ENCODE measurements around the gene IFNAR1.
"Not testable (repeated sequence)": the region's sequence is repeated elsewhere in the genome, so short reads cannot be mapped to it uniquely, and the experiment has no call there.

Gene IFNAR1

DNA sequence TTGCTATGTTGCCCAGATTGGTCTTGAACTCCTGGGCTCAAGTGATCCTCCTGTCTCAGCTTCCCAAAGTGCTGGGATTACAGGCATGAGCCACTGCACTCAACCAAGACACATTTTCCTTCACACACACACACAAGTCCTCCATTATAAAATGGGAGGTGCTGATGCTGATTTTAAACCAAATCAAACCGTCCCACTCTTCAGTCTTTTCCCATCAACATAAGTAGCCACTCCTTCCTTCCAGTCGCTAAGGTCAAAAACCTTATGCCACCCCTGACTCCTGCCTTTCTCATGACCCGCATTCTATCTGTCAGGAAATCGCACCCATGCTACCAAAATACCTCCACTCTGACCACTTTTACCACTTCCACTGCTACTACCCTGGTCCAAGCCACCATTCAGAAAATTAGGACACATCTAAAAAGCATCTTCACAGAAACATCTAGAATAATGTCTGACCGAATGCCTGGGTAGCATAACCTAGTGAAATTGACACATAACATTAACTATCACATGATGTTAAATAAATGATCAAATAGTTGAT lies 50.4 kb downstream of the IFNAR1 start:
- Histone ChIP-seq H3K4me1 (ENCODE audit: control insufficient read depth, insufficient read depth, low read length, unreplicated experiment) (peaks cover 24% of the 10 kb centered on the region), H3K27ac (ENCODE audit: low read depth, low read length) (no peak overlapping the region), H2AFZ (ENCODE audit: low read length, unreplicated experiment) (no peak overlapping the region), H3K4me3 (ENCODE audit: low read depth, low read length) (no peak overlapping the region), H3K79me2 (ENCODE audit: control insufficient read depth, insufficient read depth, low read length, unreplicated experiment) (no peaks in the 10 kb centered on the region), H3K36me3 (ENCODE audit: insufficient read depth, low read length) (no peaks in the 10 kb centered on the region), H3K27me3 (ENCODE audit: insufficient read depth, low read length) (no peaks in the 10 kb centered on the region)

DNA sequence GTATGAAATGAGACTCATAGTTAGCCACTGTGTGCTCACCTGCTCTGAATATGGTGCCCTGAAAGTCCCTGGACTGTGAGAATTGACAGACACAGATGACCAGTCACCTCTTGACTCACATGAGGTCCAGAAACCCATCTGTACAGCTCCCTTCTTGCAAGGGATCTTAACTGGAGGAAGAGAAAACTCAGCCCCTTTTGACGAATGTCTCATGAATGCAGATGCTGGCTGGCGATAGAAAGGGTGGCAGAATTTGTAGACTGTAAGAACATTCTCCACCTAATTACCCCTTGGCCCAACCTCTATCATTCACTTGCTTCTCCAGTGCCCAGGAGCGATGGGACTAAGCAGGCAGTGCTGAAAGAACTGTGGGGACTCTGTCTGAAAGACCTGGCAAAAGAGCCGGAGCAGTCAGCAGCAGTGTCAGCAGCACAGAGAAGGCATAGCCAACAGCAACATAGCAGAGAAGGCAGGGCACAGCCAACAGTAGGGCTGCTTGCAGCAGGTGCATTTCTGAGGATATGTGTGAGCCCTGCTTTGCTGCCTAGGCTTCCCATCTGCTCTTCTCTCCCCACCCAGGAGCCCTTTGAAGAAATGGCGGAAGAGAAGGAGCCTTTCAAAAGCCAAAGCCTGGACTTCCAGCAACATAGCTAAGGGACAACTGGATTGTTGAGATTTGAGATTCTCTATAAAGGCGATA lies 52.6 kb downstream of the IFNAR1 start:
- Histone ChIP-seq H3K27ac (ENCODE audit: low read depth, low read length) (no peak overlapping the region), H3K4me1 (ENCODE audit: control insufficient read depth, insufficient read depth, low read length, unreplicated experiment) (peaks cover 39% of the 10 kb centered on the region), H2AFZ (ENCODE audit: low read length, unreplicated experiment) (no peak overlapping the region), H3K79me2 (ENCODE audit: control insufficient read depth, insufficient read depth, low read length, unreplicated experiment) (no peaks in the 10 kb centered on the region), H3K27me3 (ENCODE audit: insufficient read depth, low read length) (no peaks in the 10 kb centered on the region), H3K36me3 (ENCODE audit: insufficient read depth, low read length) (no peaks in the 10 kb centered on the region), H3K4me3 (ENCODE audit: low read depth, low read length) (no peak overlapping the region)

DNA sequence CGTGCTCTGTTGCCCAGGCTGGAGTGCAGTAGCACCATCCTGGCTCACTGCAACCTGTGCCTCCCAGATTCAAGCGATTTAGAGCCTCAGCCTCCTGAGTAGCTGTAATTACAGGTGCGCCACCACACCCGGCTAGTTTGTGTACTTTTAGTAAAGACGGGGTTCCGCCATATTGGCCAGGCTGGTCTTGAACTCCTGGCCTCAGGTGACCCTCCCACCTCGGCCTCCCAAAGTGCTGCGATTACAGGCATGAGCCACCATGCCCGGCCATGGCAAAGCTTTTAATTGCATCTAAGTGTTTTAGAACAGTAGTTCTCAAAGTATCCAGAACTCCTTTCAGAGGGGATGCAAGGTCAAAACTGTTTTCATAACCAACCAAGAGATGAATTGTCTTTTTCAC lies 53.3 kb downstream of the IFNAR1 start:
- no peaks in the 10 kb centered on the region for H3K79me2 ChIP-seq (ENCODE audit: control insufficient read depth, insufficient read depth, low read length, unreplicated experiment)
- H2AFZ ChIP-seq (ENCODE audit: low read length, unreplicated experiment): no peak overlapping the region
- peaks cover 46% of the 10 kb centered on the region for H3K4me1 ChIP-seq (ENCODE audit: control insufficient read depth, insufficient read depth, low read length, unreplicated experiment)
- H3K4me3 ChIP-seq (ENCODE audit: low read depth, low read length): no peak overlapping the region
- H3K27ac ChIP-seq (ENCODE audit: low read depth, low read length): no peak overlapping the region
- H3K36me3 ChIP-seq (ENCODE audit: insufficient read depth, low read length): no peaks in the 10 kb centered on the region
- H3K27me3 ChIP-seq (ENCODE audit: insufficient read depth, low read length): no peaks in the 10 kb centered on the region

DNA sequence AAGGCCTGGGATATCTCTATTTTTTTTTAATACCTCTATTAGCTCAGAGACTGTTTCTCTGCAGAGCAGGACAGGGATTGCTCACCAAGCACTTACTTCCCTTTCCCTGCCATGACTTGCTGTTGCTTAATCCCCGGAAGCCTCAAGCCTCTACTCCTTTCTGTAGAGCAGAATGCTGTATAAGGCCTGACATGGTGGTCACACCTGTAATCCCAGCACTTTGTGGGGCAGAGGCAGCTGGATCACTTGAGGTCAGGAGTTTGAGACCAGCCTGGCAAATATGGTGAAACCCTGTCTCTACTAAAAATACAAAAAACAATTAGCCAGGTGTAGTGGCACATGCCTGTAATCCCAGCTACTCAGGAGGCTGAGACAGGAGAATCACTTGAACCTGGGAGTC lies 55.2 kb downstream of the IFNAR1 start:
- H3K4me3 ChIP-seq (ENCODE audit: low read depth, low read length): peak overlapping the region; percentile 7; the same call in 1 of the 2 replicates
- H2AFZ ChIP-seq (ENCODE audit: low read length, unreplicated experiment); H3K36me3 ChIP-seq (ENCODE audit: insufficient read depth, low read length); H3K27me3 ChIP-seq (ENCODE audit: insufficient read depth, low read length); H3K79me2 ChIP-seq (ENCODE audit: control insufficient read depth, insufficient read depth, low read length, unreplicated experiment): not testable (repeated sequence)
- H3K4me1 ChIP-seq (ENCODE audit: control insufficient read depth, insufficient read depth, low read length, unreplicated experiment): peaks cover 43% of the 10 kb centered on the region
- H3K27ac ChIP-seq (ENCODE audit: low read depth, low read length): peak overlapping the region; percentile 91

DNA sequence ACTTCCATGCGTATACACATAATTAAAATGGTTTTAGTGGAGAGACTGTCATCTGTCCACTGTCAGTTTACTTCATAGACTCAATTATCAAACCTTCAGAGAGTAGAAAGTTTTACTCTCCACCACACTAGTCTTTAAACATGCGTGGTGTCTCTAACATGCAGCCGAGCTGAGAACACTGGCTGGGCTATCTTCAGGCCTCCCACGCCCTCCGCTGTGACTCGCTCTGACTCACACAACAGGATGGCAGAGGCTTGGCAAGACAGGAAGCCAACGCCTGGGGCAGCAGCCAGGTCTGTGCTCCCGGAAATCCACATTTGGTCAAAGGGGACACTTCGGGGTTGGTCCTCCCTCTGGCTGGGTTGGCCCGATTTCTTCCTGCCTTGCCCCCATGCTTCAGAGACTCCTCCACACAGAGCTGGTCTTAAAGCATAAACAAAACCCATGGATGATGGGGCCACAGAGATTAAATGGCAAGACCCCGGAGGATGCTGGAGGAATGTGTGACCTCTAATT lies 55.8 kb downstream of the IFNAR1 start:
- Histone ChIP-seq H3K4me3 (ENCODE audit: low read depth, low read length) (peak overlapping the region; percentile 7; the same call in 1 of the 2 replicates), H2AFZ (ENCODE audit: low read length, unreplicated experiment) (no peak overlapping the region), H3K36me3 (ENCODE audit: insufficient read depth, low read length) (no peaks in the 10 kb centered on the region), H3K27ac (ENCODE audit: low read depth, low read length) (peak overlapping the region; percentile 91), H3K79me2 (ENCODE audit: control insufficient read depth, insufficient read depth, low read length, unreplicated experiment) (no peaks in the 10 kb centered on the region), H3K4me1 (ENCODE audit: control insufficient read depth, insufficient read depth, low read length, unreplicated experiment) (peaks cover 39% of the 10 kb centered on the region), H3K27me3 (ENCODE audit: insufficient read depth, low read length) (no peaks in the 10 kb centered on the region)

DNA sequence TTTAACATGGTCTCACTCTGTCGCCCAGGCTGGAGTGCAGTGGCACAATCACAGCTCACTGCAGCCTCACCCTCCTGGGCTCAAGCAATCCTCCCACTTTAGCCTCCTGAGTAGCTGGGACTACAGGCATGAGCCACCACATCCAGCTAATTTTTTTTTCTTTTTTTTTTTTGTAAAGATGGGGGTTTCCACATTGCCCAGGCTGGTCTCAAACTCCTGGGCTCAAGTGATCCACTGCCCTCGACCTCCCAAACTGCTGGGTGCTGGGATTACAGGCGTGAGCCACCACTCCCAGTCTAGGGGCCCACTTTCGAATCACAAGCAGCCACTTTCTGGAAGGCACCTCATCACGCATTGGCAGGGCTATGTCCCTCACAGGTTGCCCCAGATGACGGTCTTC lies 56.6 kb downstream of the IFNAR1 start:
- H3K4me1 ChIP-seq (ENCODE audit: control insufficient read depth, insufficient read depth, low read length, unreplicated experiment): peaks cover 39% of the 10 kb centered on the region
- not testable (repeated sequence) for H3K36me3 ChIP-seq (ENCODE audit: insufficient read depth, low read length); H2AFZ ChIP-seq (ENCODE audit: low read length, unreplicated experiment); H3K27me3 ChIP-seq (ENCODE audit: insufficient read depth, low read length); H3K4me3 ChIP-seq (ENCODE audit: low read depth, low read length); H3K79me2 ChIP-seq (ENCODE audit: control insufficient read depth, insufficient read depth, low read length, unreplicated experiment)
- peak overlapping the region; percentile 91; the same call in 1 of the 2 replicates for H3K27ac ChIP-seq (ENCODE audit: low read depth, low read length)

DNA sequence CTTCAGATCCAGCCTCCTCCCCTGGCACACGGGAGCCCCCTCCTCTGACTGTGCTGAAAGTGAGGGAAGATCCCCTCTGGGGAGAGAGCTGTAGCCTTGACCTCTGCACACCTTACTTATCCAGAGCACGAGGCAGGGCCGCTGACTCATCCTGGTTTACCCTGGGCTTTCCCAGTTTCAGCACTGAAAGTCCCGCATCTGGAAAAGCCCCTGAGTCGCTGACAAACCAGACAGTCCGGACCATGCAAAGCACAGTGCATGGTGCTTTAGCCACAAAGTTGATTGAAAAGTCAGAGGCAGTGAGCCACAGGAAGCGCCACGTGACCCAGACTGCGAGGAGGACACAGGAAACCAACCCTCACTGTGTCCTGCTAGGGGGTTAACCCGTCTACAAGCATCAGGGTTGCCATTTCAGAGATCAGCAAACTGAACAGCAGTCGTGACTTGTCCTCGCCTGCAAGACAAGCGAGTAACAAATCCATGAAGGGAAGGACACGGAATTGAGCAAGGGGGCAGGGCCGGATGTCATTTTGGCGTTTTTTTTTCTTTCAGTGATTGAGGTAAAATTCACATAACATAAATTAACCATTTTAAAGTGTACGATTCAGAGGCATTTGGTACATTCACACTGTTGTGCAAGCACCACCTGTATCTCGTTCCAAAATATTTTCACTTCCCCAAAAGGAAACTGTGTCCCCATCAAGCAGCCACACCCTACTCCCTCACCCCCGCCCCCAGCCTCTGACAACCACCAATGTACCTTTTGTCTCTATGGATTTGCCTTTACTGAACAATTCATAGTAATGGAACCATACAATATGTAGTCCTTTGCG lies 58.5 kb downstream of the IFNAR1 start:
- Histone ChIP-seq H3K27ac (ENCODE audit: low read depth, low read length) (peak overlapping the region; percentile 88), H3K4me3 (ENCODE audit: low read depth, low read length) (peak overlapping the region; percentile 54), H3K27me3 (ENCODE audit: insufficient read depth, low read length) (no peaks in the 10 kb centered on the region), H2AFZ (ENCODE audit: low read length, unreplicated experiment) (peak overlapping the region; percentile 70), H3K36me3 (ENCODE audit: insufficient read depth, low read length) (no peaks in the 10 kb centered on the region), H3K4me1 (ENCODE audit: control insufficient read depth, insufficient read depth, low read length, unreplicated experiment) (peaks cover 39% of the 10 kb centered on the region), H3K79me2 (ENCODE audit: control insufficient read depth, insufficient read depth, low read length, unreplicated experiment) (no peaks in the 10 kb centered on the region)

DNA sequence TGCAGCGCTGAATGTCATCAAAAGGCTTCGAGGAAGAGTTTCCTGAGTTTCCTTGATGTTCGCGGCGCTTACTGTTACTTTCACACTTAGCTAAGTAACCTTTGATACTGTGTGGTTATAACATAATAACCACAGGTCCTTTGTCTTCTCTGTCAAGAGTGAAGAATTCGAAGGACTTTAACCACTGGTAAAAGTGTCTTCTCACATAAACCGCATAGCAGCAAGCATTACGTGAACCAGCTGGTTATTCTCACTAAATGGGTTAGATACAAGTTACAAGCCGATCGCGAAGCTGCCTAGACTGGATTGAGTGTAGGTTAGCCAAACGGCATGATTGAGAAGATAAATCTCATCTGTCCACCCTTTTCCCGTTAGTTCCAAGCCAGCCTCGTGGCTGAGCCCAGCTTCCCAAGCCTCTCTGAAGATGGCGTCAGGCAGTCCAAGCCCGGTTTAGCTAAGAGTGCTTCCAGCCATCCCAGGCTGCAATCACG lies 60.1 kb downstream of the IFNAR1 start:
- peaks cover 33% of the 10 kb centered on the region for H3K4me1 ChIP-seq (ENCODE audit: control insufficient read depth, insufficient read depth, low read length, unreplicated experiment)

DNA sequence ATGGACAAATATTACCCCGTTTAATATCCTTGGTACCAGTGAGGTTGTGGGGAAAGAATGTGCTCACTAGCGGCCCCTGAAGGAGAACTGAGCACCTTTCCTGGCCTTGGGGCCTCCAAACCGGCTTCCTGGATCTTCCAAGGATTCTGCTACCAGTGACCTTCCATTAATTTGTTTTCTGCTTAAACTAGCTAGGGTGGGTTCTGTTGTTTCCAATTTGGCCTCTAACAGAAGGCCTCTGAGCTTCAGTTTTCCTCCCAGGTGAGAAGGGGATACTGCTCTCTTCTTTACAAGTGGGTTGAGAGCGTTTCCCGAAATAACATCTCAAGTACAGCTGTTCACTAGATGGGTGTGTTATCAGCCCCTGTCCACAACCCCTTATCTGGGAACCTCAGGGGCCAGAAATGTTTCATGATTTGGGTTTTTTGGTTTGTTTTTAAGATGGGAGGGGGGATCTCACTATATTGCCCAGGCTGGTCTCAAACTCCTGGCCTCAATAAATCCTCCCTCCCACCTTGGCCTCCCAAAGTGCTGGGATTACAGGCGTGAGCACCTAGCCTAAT lies 61.5 kb downstream of the IFNAR1 start:
- H3K27ac ChIP-seq (ENCODE audit: low read depth, low read length): no peak overlapping the region
- peaks cover 22% of the 10 kb centered on the region for H3K4me1 ChIP-seq (ENCODE audit: control insufficient read depth, insufficient read depth, low read length, unreplicated experiment)

More for the DNA sequence above, 60.1 kb downstream of the IFNAR1 start:
- H3K4me3 ChIP-seq (ENCODE audit: low read depth, low read length): no peak overlapping the region
- no peaks in the 10 kb centered on the region for H3K36me3 ChIP-seq (ENCODE audit: insufficient read depth, low read length)
- no peaks in the 10 kb centered on the region for H3K27me3 ChIP-seq (ENCODE audit: insufficient read depth, low read length)
- no peaks in the 10 kb centered on the region for H3K79me2 ChIP-seq (ENCODE audit: control insufficient read depth, insufficient read depth, low read length, unreplicated experiment)
- H2AFZ ChIP-seq (ENCODE audit: low read length, unreplicated experiment): no peak overlapping the region
- H3K27ac ChIP-seq (ENCODE audit: low read depth, low read length): no peak overlapping the region

DNA sequence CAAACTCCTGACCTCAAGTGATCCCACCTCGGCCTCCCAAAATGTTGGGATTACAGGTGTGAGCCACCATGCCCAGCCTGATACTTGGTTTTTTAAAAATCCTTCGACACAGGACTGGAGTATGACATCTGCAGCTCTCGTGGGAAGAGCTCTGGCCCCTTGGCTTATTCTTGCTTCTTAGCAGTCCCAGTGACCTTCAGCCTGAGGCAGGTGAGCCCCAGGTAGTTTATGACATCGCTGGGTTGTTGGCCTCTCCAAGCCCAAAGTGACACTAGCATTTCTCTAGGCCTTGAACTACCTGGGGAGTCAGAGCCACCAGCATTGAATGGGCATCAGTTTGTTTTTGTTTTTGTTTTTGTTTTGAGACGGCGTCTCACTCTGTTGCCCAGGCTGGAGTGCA lies 62.5 kb downstream of the IFNAR1 start:
- Histone ChIP-seq H3K79me2 (ENCODE audit: control insufficient read depth, insufficient read depth, low read length, unreplicated experiment) (no peaks in the 10 kb centered on the region), H3K4me1 (ENCODE audit: control insufficient read depth, insufficient read depth, low read length, unreplicated experiment) (peaks cover 16% of the 10 kb centered on the region), H3K27ac (ENCODE audit: low read depth, low read length) (no peak overlapping the region), H3K4me3 (ENCODE audit: low read depth, low read length) (no peak overlapping the region), H2AFZ (ENCODE audit: low read length, unreplicated experiment) (no peak overlapping the region), H3K27me3 (ENCODE audit: insufficient read depth, low read length) (no peaks in the 10 kb centered on the region), H3K36me3 (ENCODE audit: insufficient read depth, low read length) (no peaks in the 10 kb centered on the region)

More for the DNA sequence above, 61.5 kb downstream of the IFNAR1 start:
- Histone ChIP-seq H2AFZ (ENCODE audit: low read length, unreplicated experiment) (no peak overlapping the region), H3K27me3 (ENCODE audit: insufficient read depth, low read length) (no peaks in the 10 kb centered on the region), H3K79me2 (ENCODE audit: control insufficient read depth, insufficient read depth, low read length, unreplicated experiment) (no peaks in the 10 kb centered on the region), H3K36me3 (ENCODE audit: insufficient read depth, low read length) (no peaks in the 10 kb centered on the region), H3K4me3 (ENCODE audit: low read depth, low read length) (no peak overlapping the region)
